H1 (cell line): ENCODE data around the gene MRPS18B. TPM values are rescaled to one million over a fixed set of nuclear protein-coding genes. Genes with fewer than 3 reads are reported as not detected.

Experiments used
- CTCF ChIA-PET: fragments of 300-600 bp; sonication (Branson Sonifier 250); formaldehyde crosslinking; loops from one replicate; lab custom pipeline; 2021; ENCODE audit not compliant: partially characterized antibody; lab: Charles Lee
- POLR2A ChIA-PET: fragments of 300-600 bp; sonication (Branson Sonifier 250); formaldehyde crosslinking; loops from one replicate; lab custom pipeline; 2021; ENCODE audit warnings: inconsistent platforms; ENCODE audit not compliant: partially characterized antibody; lab: Charles Lee
- DNase-seq, 2 experiments: peaks; one replicate each; pipeline versions ENCODE4 v3.0.0 to v3.0.0-alpha.2; 2010 to 2022; ENCODE audit warnings: low spot score in 2 of 2, low read depth in 1 of 2, mixed read lengths in 1 of 2
- FAIRE-seq: peaks from 2 replicates; lab custom pipeline; 2011; peaks lifted over from hg19 to GRCh38; lab: Jason Lieb, UNC
- H2AFZ ChIP-seq: 2 replicates; pipeline ENCODE4 v1.8.1; 2012; ENCODE audit warnings: low read length, inconsistent platforms
- H2AK5ac ChIP-seq: 2 replicates; pipeline ENCODE4 v1.6.1; 2013; ENCODE audit warnings: low read depth, low read length
- H2BK120ac ChIP-seq: replicated peaks from 2 replicates; pipeline ENCODE3; 2013; ENCODE audit warnings: low read depth, low read length, inconsistent platforms
- H2BK12ac ChIP-seq: 2 replicates; pipeline ENCODE4 v1.6.1; 2013; ENCODE audit warnings: low read depth, low read length
- H2BK15ac ChIP-seq: 2 replicates; pipeline ENCODE4 v1.6.1; 2013; ENCODE audit warnings: low read length
- H2BK20ac ChIP-seq: 2 replicates; pipeline ENCODE4 v1.6.1; 2013; ENCODE audit warnings: low read length
- H2BK5ac ChIP-seq: 2 replicates; pipeline ENCODE4 v1.6.1; 2013; ENCODE audit warnings: low read depth, low read length
- H3K14ac ChIP-seq: 2 replicates; pipeline ENCODE4 v1.6.1; 2013; ENCODE audit warnings: inconsistent platforms; ENCODE audit not compliant: insufficient read length
- H3K18ac ChIP-seq: 2 replicates; pipeline ENCODE4 v1.6.1; 2013; ENCODE audit warnings: low read length; ENCODE audit errors: extremely low read depth
- H3K23ac ChIP-seq: 2 replicates; pipeline ENCODE4 v1.6.1; 2013; ENCODE audit warnings: inconsistent platforms; ENCODE audit not compliant: insufficient read length
- H3K23me2 ChIP-seq: 2 replicates; pipeline ENCODE4 v1.6.1; 2013; ENCODE audit warnings: low read depth, low read length
- H3K27ac ChIP-seq: 2 replicates; pipeline ENCODE4 v1.6.1; 2011; ENCODE audit warnings: low read depth, low read length, inconsistent platforms
- H3K27me3 ChIP-seq, 4 experiments: replicated peaks in 1 of 4; 1 replicate in 1 of 4; 2 replicates in 3 of 4; pipeline versions ENCODE4 v1.6.1 to v1.8.1; 2011 to 2013; ENCODE audit warnings: low read length in 3 of 4, mild to moderate bottlenecking in 3 of 4, inconsistent platforms in 2 of 4, mixed read lengths in 2 of 4, moderate library complexity in 1 of 4; ENCODE audit not compliant: control insufficient read depth in 3 of 4, insufficient read depth in 3 of 4; ENCODE audit errors: extremely low read depth in 1 of 4
- H3K36me3 ChIP-seq, 4 experiments: 2 replicates each; pipeline versions ENCODE4 v1.6.1 to v1.8.1; 2011 to 2013; ENCODE audit warnings: mild to moderate bottlenecking in 4 of 4, low read length in 3 of 4, moderate library complexity in 2 of 4, control low read depth in 1 of 4, inconsistent platforms in 1 of 4; ENCODE audit not compliant: insufficient read depth in 4 of 4, control insufficient read depth in 2 of 4
- H3K4ac ChIP-seq: replicated peaks from 2 replicates; pipeline ENCODE3; 2013; ENCODE audit warnings: low read length, low read depth, mixed read lengths, inconsistent platforms; ENCODE audit not compliant: insufficient read length
- H3K4me1 ChIP-seq, 4 experiments: replicated peaks in 1 of 4; 1 replicate in 1 of 4; 2 replicates in 3 of 4; pipeline versions ENCODE4 v1.6.1 to v1.8.1; 2011 to 2013; ENCODE audit warnings: low read length in 3 of 4, inconsistent platforms in 2 of 4, mixed read lengths in 1 of 4; ENCODE audit not compliant: insufficient read depth in 4 of 4, control insufficient read depth in 3 of 4
- H3K4me2 ChIP-seq, 2 experiments: 2 replicates each; pipeline versions ENCODE4 v1.6.1 to v1.8.1; 2011 to 2013; ENCODE audit warnings: low read depth in 2 of 2, low read length in 2 of 2, control low read depth in 1 of 2, inconsistent platforms in 1 of 2, mild to moderate bottlenecking in 1 of 2; ENCODE audit not compliant: insufficient read depth in 1 of 2
- H3K4me3 ChIP-seq, 4 experiments: fragments of 200-600, 300-600 bp in 1 of 4; sonication (generic), shearing (Covaris generic), sonication (Bioruptor Twin) in 1 of 4; 2 replicates each; pipeline versions ENCODE4 v1.5.1 to v1.8.1; 2011 to 2016; ENCODE audit warnings: low read length in 4 of 4, low read depth in 3 of 4, control low read depth in 2 of 4, inconsistent platforms in 2 of 4, mild to moderate bottlenecking in 2 of 4, mixed read lengths in 1 of 4, moderate library complexity in 1 of 4; ENCODE audit not compliant: insufficient read depth in 2 of 4; ENCODE audit errors: extremely low read depth in 1 of 4
- H3K56ac ChIP-seq: replicated peaks from 2 replicates; pipeline ENCODE3; 2013; ENCODE audit warnings: low read depth, mild to moderate bottlenecking, mixed read lengths, low read length, inconsistent platforms; ENCODE audit not compliant: insufficient read length
- H3K79me1 ChIP-seq: 2 replicates; pipeline ENCODE4 v1.6.1; 2013; ENCODE audit warnings: low read depth, low read length, control low read depth
- H3K79me2 ChIP-seq, 2 experiments: 2 replicates each; pipeline versions ENCODE4 v1.6.1 to v1.8.1; 2012 to 2013; ENCODE audit warnings: low read length in 2 of 2, mild to moderate bottlenecking in 2 of 2, inconsistent platforms in 1 of 2; ENCODE audit not compliant: insufficient read depth in 2 of 2, control insufficient read depth in 1 of 2
- H3K9ac ChIP-seq, 4 experiments: replicated peaks in 1 of 4; 1 replicate in 1 of 4; 2 replicates in 3 of 4; pipeline versions ENCODE4 v1.6.1 to v1.8.1; 2011 to 2013; ENCODE audit warnings: low read depth in 3 of 4, low read length in 3 of 4, control low read depth in 2 of 4, mild to moderate bottlenecking in 2 of 4, moderate library complexity in 2 of 4, inconsistent platforms in 1 of 4; ENCODE audit errors: extremely low read depth in 1 of 4
- H3K9me3 ChIP-seq, 2 experiments: 2 replicates each; pipeline versions ENCODE4 v1.6.1 to v1.8.1; 2012 to 2013; ENCODE audit warnings: mild to moderate bottlenecking in 2 of 2, moderate library complexity in 2 of 2, control low read depth in 1 of 2, inconsistent platforms in 1 of 2, low read depth in 1 of 2, low read length in 1 of 2, mixed read lengths in 1 of 2; ENCODE audit not compliant: insufficient read depth in 2 of 2
- H4K20me1 ChIP-seq, 2 experiments: replicated peaks in 1 of 2; 2 replicates each; pipeline versions ENCODE3 to v1.8.1; 2011 to 2013; ENCODE audit warnings: inconsistent platforms in 2 of 2, low read length in 2 of 2, mild to moderate bottlenecking in 1 of 2; ENCODE audit not compliant: insufficient read depth in 2 of 2, control insufficient read depth in 1 of 2
- H4K5ac ChIP-seq: 2 replicates; pipeline ENCODE4 v1.6.1; 2013; ENCODE audit warnings: low read length, low read depth, mixed read lengths, inconsistent platforms; ENCODE audit not compliant: insufficient read length
- H4K8ac ChIP-seq: 2 replicates; pipeline ENCODE4 v1.8.0; 2013; ENCODE audit warnings: mild to moderate bottlenecking, moderate library complexity, low read length, inconsistent platforms; ENCODE audit not compliant: insufficient read depth; ENCODE audit errors: extremely low read depth
- H4K91ac ChIP-seq: replicated peaks from 2 replicates; pipeline ENCODE3; 2013; ENCODE audit warnings: low read length, mixed read lengths, inconsistent platforms; ENCODE audit not compliant: insufficient read length
- ASH2L ChIP-seq: fragments of 200-600, 300-600 bp; sonication (generic); IDR thresholded peaks from one replicate; pipeline ENCODE4 v1.7.1; 2017; ENCODE audit warnings: low read length
- CEBPB ChIP-seq: IDR thresholded peaks from 2 replicates; pipeline ENCODE4 v1.6.1; 2012; ENCODE audit warnings: low read depth, low read length
- CHD2 ChIP-seq: IDR thresholded peaks from 2 replicates; pipeline ENCODE4 v1.6.1; 2012; ENCODE audit warnings: low read length, improper control_type of control experiment
- CTBP2 ChIP-seq: IDR thresholded peaks from 2 replicates; pipeline ENCODE4 v1.7.0; 2011; ENCODE audit warnings: borderline replicate concordance, mild to moderate bottlenecking, moderate library complexity, mixed read lengths, low read length; ENCODE audit not compliant: insufficient read depth, insufficient read length
- HDAC6 ChIP-seq: IDR thresholded peaks from one replicate; pipeline ENCODE4 v1.7.1; 2012; ENCODE audit warnings: low read depth, mild to moderate bottlenecking, inconsistent platforms, low read length, moderate library complexity
- NANOG ChIP-seq: IDR thresholded peaks from 2 replicates; pipeline ENCODE4 v1.6.1; 2011; ENCODE audit warnings: low read length, low read depth, mild to moderate bottlenecking, inconsistent platforms; ENCODE audit not compliant: insufficient read depth, poor library complexity, severe bottlenecking
- NRF1 ChIP-seq: IDR thresholded peaks from 2 replicates; pipeline ENCODE4 v1.6.1; 2011; ENCODE audit warnings: mild to moderate bottlenecking, low read depth, low read length, improper control_type of control experiment
- SP4 ChIP-seq: IDR thresholded peaks from 2 replicates; pipeline ENCODE4 v1.6.1; 2012; ENCODE audit warnings: low read length, inconsistent platforms
- TAF7 ChIP-seq: optimal IDR thresholded peaks from 2 replicates; pipeline ENCODE3; 2011; ENCODE audit warnings: low read depth, mild to moderate bottlenecking, inconsistent platforms, low read length, moderate library complexity, borderline replicate concordance
- TCF12 ChIP-seq: IDR thresholded peaks from 2 replicates; pipeline ENCODE4 v1.6.1; 2011; ENCODE audit warnings: low read depth, mild to moderate bottlenecking, low read length
- USF2 ChIP-seq: IDR thresholded peaks from 2 replicates; pipeline ENCODE4 v1.6.1; 2011; ENCODE audit warnings: low read length, improper control_type of control experiment
- YY1 ChIP-seq: IDR thresholded peaks from 2 replicates; pipeline ENCODE4 v1.6.1; 2011; ENCODE audit warnings: low read depth, mild to moderate bottlenecking, low read length
- WGBS, 2 experiments: shearing (Covaris generic) in 1 of 2; methylation state at CpG; one replicate each; pipeline versions ENCODE4 v1.1.6 to v1.1.7; 2013 to 2015; ENCODE audit warnings: low lambda C conversion rate in 2 of 2, mixed read lengths in 2 of 2, inconsistent platforms in 1 of 2, low coverage in 1 of 2, missing lambda C conversion rate in 1 of 2; ENCODE audit not compliant: insufficient replicate concordance in 2 of 2, insufficient coverage in 1 of 2, insufficient read length in 1 of 2; ENCODE audit errors: extremely low coverage in 1 of 2, missing lambda C conversion rate in 1 of 2; 5-methylcytosine and 5-hydroxymethylcytosine counted together
- polyA plus RNA-seq, 7 experiments: library from polyadenylated mRNA; depleted of rRNA in 3 of 7; stranded (reverse) in 5 of 7; unstranded in 2 of 7; fragments of >200 nt in 5 of 7; fragments of 200-250 nt in 2 of 7; gene quantifications; 1 replicate in 5 of 7; 2 replicates in 1 of 7; 4 replicates in 1 of 7; pipeline versions ENCODE4 v1.2.1 to v1.2.3, GENCODE V29; 2011 to 2013; ENCODE audit warnings: missing spikeins in 2 of 7, mixed read lengths in 2 of 7
- total RNA-seq: library from RNA; stranded (reverse); fragmentation: NEBNext Ultra II Directional; extraction: Animal tissue kit (Norgen Biotek cat#: 25700); gene quantifications from 2 replicates; pipeline ENCODE4 v1.2.1, GENCODE V29; 2021
- TF ChIP-seq, protein P1 (sequence below): IDR thresholded peaks from 2 replicates; pipeline ENCODE4 v1.6.1; 2012; ENCODE audit warnings: inconsistent platforms

MRPS18B gene
- total and polyA plus RNA-seq, 2 of the 8 experiments (the other 6 are each of a cell fraction or from before 2014, with no cell fraction given), result 57.8 to 83.3 TPM

DNA sequence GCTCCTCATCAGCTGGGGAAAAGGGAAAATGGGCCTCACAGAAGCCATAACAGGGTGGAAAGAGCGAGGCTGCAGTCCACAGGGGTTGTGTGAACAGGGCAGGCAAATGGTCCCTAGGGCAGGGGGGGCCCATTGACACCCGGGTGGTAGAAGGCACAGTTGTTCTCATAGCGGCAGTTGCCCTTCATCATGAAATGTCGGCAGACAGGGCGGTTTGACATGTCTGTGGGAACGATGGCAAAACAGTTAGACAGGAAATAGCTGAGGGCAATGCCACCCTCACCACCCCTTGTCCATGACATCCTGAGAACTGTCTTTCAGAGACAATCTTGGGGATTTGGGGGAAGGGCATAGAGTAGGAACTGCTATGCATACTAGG is 16.2 kb upstream of the MRPS18B start:
- no peak overlapping the region for H4K5ac ChIP-seq
- DNase-seq (no peak), FAIRE-seq (no peak)
- no peak overlapping the region for H3K4ac ChIP-seq
- H3K27ac ChIP-seq, result no peak overlapping the region
- H2BK20ac ChIP-seq, result no peak overlapping the region
- H2BK120ac ChIP-seq, result no peak overlapping the region
- no peaks in the 10 kb centered on the region; the same call in 1 of the 2 replicates for H3K23me2 ChIP-seq
- no peak overlapping the region for H3K23ac ChIP-seq
- H3K56ac ChIP-seq, result no peak overlapping the region
- no peaks in the 10 kb centered on the region for H3K4me1 ChIP-seq
- H3K4me3 ChIP-seq, result no peak overlapping the region
- H3K9me3 ChIP-seq, result no peaks in the 10 kb centered on the region
- H4K20me1 ChIP-seq, result peaks cover 9 to 38% of the 10 kb centered on the region in 2 experiments
- H3K27me3 ChIP-seq, result no peaks in the 10 kb centered on the region
- peaks cover 49 to 62% (median 57%) of the 10 kb centered on the region in 4 experiments for H3K36me3 ChIP-seq
- no peak overlapping the region for H4K91ac ChIP-seq
- H3K4me2 ChIP-seq, result no peak overlapping the region
- POLR2A ChIA-PET, result interaction anchor here (1.0 to 21.6 kb wide), 21 partner anchors 9 to 478 kb away, joined by 3 to 712 read pairs (median 5); partner anchors contain the start of genes ATAT1, C6orf136, DHX16 and GNL1
- no peak overlapping the region for H2AFZ ChIP-seq
- H2BK15ac ChIP-seq, result no peak overlapping the region
- no peak overlapping the region for H4K8ac ChIP-seq
- H2BK12ac ChIP-seq, result no peak overlapping the region
- no peaks in the 10 kb centered on the region; the same call in none of the 2 replicates for H3K79me1 ChIP-seq
- H2BK5ac ChIP-seq, result no peak overlapping the region
- no peak overlapping the region for H3K14ac ChIP-seq
- WGBS, 2 experiments, result 92% methylated on average over 6 of the region's 6 CpGs; no CpG with 5 or more reads in 1 of the 2 experiments
- H2AK5ac ChIP-seq, result no peak overlapping the region
- CTCF ChIA-PET, result interaction anchor here (0.9 to 5.7 kb wide), 7 partner anchors 9 to 118 kb away, joined by 3 to 35 read pairs (median 4); no protein-coding TSS in a partner anchor
- H3K9ac ChIP-seq, result no peak overlapping the region
- H3K18ac ChIP-seq, result no peak overlapping the region
- H3K79me2 ChIP-seq, result no peaks in the 10 kb centered on the region
- TF ChIP-seq YY1 (no peak), NANOG (no peak), TCF12 (no peak), HDAC6 (no peak), USF2 (no peak), CTBP2 (no peak), CHD2 (no peak), NRF1 (no peak), TAF7 (no peak), ASH2L (no peak), CEBPB (no peak), SP4 (no peak)
- TF ChIP-seq, protein P1, sequence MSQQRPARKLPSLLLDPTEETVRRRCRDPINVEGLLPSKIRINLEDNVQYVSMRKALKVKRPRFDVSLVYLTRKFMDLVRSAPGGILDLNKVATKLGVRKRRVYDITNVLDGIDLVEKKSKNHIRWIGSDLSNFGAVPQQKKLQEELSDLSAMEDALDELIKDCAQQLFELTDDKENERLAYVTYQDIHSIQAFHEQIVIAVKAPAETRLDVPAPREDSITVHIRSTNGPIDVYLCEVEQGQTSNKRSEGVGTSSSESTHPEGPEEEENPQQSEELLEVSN, result no peak
